ENCODE results near the gene TTC4. TPM values are rescaled to one million over a fixed set of nuclear protein-coding genes. Genes with fewer than 3 reads are reported as not detected.

TTC4 gene
- polyA plus RNA-seq, 4 donors, result 11.9 to 21.1 (median 13.3) TPM

- H3K9me3 ChIP-seq (ENCODE audit: control insufficient read depth in 2 of 2, insufficient read depth in 1 of 2, low read depth in 1 of 2, low read length in 1 of 2), result peaks cover 0 to 11% of the 10 kb centered on the region in 2 donors
- peaks cover 14 to 17% (median 15%) of the 10 kb centered on the region in 3 donors for H3K36me3 ChIP-seq (ENCODE audit: control insufficient read depth in 3 of 3, insufficient read depth in 2 of 3, low read depth in 1 of 3, low read length in 3 of 3)
- DNase-seq (no peak), FAIRE-seq (no peak)
- WGBS, 3 donors, result 94 to 100% (median 100%) methylated on average over 1 of the region's 1 CpG
- H3K27ac ChIP-seq (ENCODE audit: low read depth in 1 of 3, low read length in 2 of 3), result no peak overlapping the region
- no peaks in the 10 kb centered on the region for H3K4me1 ChIP-seq (ENCODE audit: control insufficient read depth in 3 of 3, insufficient read depth in 2 of 3, low read depth in 1 of 3, low read length in 2 of 3)
- H3K27me3 ChIP-seq (ENCODE audit: control insufficient read depth in 3 of 3, insufficient read depth in 3 of 3, low read length in 3 of 3), result no peaks in the 10 kb centered on the region
- H3K4me3 ChIP-seq (ENCODE audit: low read depth in 1 of 3, low read length in 3 of 3), result no peak overlapping the region
Measured at GRCh38 chr1:54724771-54725170, 9.1 kb downstream of the TTC4 start.

GRCh38 chr1:54728027-54728426 lies 12.4 kb downstream of the TTC4 start:
- 87 to 89% (median 89%) methylated on average over 3 of the region's 3 CpGs for WGBS, 3 donors
- Histone ChIP-seq H3K4me1 (ENCODE audit: control insufficient read depth in 3 of 3, insufficient read depth in 2 of 3, low read depth in 1 of 3, low read length in 2 of 3) (no peaks in the 10 kb centered on the region), H3K27ac (ENCODE audit: low read depth in 1 of 3, low read length in 2 of 3) (no peak overlapping the region), H3K9me3 (ENCODE audit: control insufficient read depth in 2 of 2, insufficient read depth in 1 of 2, low read depth in 1 of 2, low read length in 1 of 2) (peaks cover 0 to 11% of the 10 kb centered on the region in 2 donors), H3K4me3 (ENCODE audit: low read depth in 1 of 3, low read length in 3 of 3) (no peak overlapping the region), H3K27me3 (ENCODE audit: control insufficient read depth in 3 of 3, insufficient read depth in 3 of 3, low read length in 3 of 3) (no peaks in the 10 kb centered on the region), H3K36me3 (ENCODE audit: control insufficient read depth in 3 of 3, insufficient read depth in 2 of 3, low read depth in 1 of 3, low read length in 3 of 3) (peaks cover 10 to 30% (median 25%) of the 10 kb centered on the region in 3 donors)
- FAIRE-seq, result no peak
- no peak for DNase-seq

- FAIRE-seq, result no peak
- H3K27me3 ChIP-seq (ENCODE audit: control insufficient read depth in 3 of 3, insufficient read depth in 3 of 3, low read length in 3 of 3), result no peaks in the 10 kb centered on the region
- DNase-seq, result no peak
- 92 to 94% (median 93%) methylated on average over 5 of the region's 5 CpGs for WGBS, 3 donors
- H3K4me3 ChIP-seq (ENCODE audit: low read depth in 1 of 3, low read length in 3 of 3), result no peak overlapping the region
- H3K4me1 ChIP-seq (ENCODE audit: control insufficient read depth in 3 of 3, insufficient read depth in 2 of 3, low read depth in 1 of 3, low read length in 2 of 3), result no peaks in the 10 kb centered on the region
- H3K9me3 ChIP-seq (ENCODE audit: control insufficient read depth in 2 of 2, insufficient read depth in 1 of 2, low read depth in 1 of 2, low read length in 1 of 2), result no peaks in the 10 kb centered on the region
- H3K27ac ChIP-seq (ENCODE audit: low read depth in 1 of 3, low read length in 2 of 3), result no peak overlapping the region
- peaks cover 12 to 61% (median 19%) of the 10 kb centered on the region in 3 donors for H3K36me3 ChIP-seq (ENCODE audit: control insufficient read depth in 3 of 3, insufficient read depth in 2 of 3, low read depth in 1 of 3, low read length in 3 of 3)
Measured at GRCh38 chr1:54736685-54737084, 21.0 kb downstream of the TTC4 start.

- FAIRE-seq, result no peak
Measured at GRCh38 chr1:54738244-54738643, 22.6 kb downstream of the TTC4 start.

GRCh38 chr1:54741531-54741930 lies 25.9 kb downstream of the TTC4 start:
- H3K36me3 ChIP-seq (ENCODE audit: control insufficient read depth in 3 of 3, insufficient read depth in 2 of 3, low read depth in 1 of 3, low read length in 3 of 3), result peaks cover 15 to 73% (median 17%) of the 10 kb centered on the region in 3 donors
- no peak for FAIRE-seq

More at GRCh38 chr1:54738244-54738643, 22.6 kb downstream of the TTC4 start:
- WGBS, 3 donors, result 93 to 98% (median 95%) methylated on average over 6 of the region's 6 CpGs
- no peak for DNase-seq
- H3K4me3 ChIP-seq (ENCODE audit: low read depth in 1 of 3, low read length in 3 of 3), result no peak overlapping the region
- no peaks in the 10 kb centered on the region for H3K27me3 ChIP-seq (ENCODE audit: control insufficient read depth in 3 of 3, insufficient read depth in 3 of 3, low read length in 3 of 3)
- no peak overlapping the region for H3K27ac ChIP-seq (ENCODE audit: low read depth in 1 of 3, low read length in 2 of 3)
- H3K9me3 ChIP-seq (ENCODE audit: control insufficient read depth in 2 of 2, insufficient read depth in 1 of 2, low read depth in 1 of 2, low read length in 1 of 2), result no peaks in the 10 kb centered on the region
- no peaks in the 10 kb centered on the region for H3K4me1 ChIP-seq (ENCODE audit: control insufficient read depth in 3 of 3, insufficient read depth in 2 of 3, low read depth in 1 of 3, low read length in 2 of 3)
- H3K36me3 ChIP-seq (ENCODE audit: control insufficient read depth in 3 of 3, insufficient read depth in 2 of 3, low read depth in 1 of 3, low read length in 3 of 3), result peaks cover 17 to 63% (median 19%) of the 10 kb centered on the region in 3 donors

GRCh38 chr1:54742282-54742681 lies 26.6 kb downstream of the TTC4 start:
- 71 to 79% (median 73%) methylated on average over 4 of the region's 4 CpGs for WGBS, 3 donors
- Histone ChIP-seq H3K36me3 (ENCODE audit: control insufficient read depth in 3 of 3, insufficient read depth in 2 of 3, low read depth in 1 of 3, low read length in 3 of 3) (peaks cover 15 to 66% (median 16%) of the 10 kb centered on the region in 3 donors), H3K4me3 (ENCODE audit: low read depth in 1 of 3, low read length in 3 of 3) (no peak overlapping the region), H3K27ac (ENCODE audit: low read depth in 1 of 3, low read length in 2 of 3) (no peak overlapping the region), H3K4me1 (ENCODE audit: control insufficient read depth in 3 of 3, insufficient read depth in 2 of 3, low read depth in 1 of 3, low read length in 2 of 3) (no peaks in the 10 kb centered on the region), H3K27me3 (ENCODE audit: control insufficient read depth in 3 of 3, insufficient read depth in 3 of 3, low read length in 3 of 3) (no peaks in the 10 kb centered on the region), H3K9me3 (ENCODE audit: control insufficient read depth in 2 of 2, insufficient read depth in 1 of 2, low read depth in 1 of 2, low read length in 1 of 2) (no peaks in the 10 kb centered on the region)
- no peak for DNase-seq
- no peak for FAIRE-seq

More at GRCh38 chr1:54741531-54741930, 25.9 kb downstream of the TTC4 start:
- Histone ChIP-seq H3K4me1 (ENCODE audit: control insufficient read depth in 3 of 3, insufficient read depth in 2 of 3, low read depth in 1 of 3, low read length in 2 of 3) (no peaks in the 10 kb centered on the region), H3K27ac (ENCODE audit: low read depth in 1 of 3, low read length in 2 of 3) (no peak overlapping the region), H3K4me3 (ENCODE audit: low read depth in 1 of 3, low read length in 3 of 3) (no peak overlapping the region), H3K9me3 (ENCODE audit: control insufficient read depth in 2 of 2, insufficient read depth in 1 of 2, low read depth in 1 of 2, low read length in 1 of 2) (no peaks in the 10 kb centered on the region), H3K27me3 (ENCODE audit: control insufficient read depth in 3 of 3, insufficient read depth in 3 of 3, low read length in 3 of 3) (no peaks in the 10 kb centered on the region)
- WGBS, 3 donors, result 90 to 94% (median 91%) methylated on average over 4 of the region's 4 CpGs
- DNase-seq, result no peak

- Histone ChIP-seq H3K4me1 (ENCODE audit: control insufficient read depth in 3 of 3, insufficient read depth in 2 of 3, low read depth in 1 of 3, low read length in 2 of 3) (no peaks in the 10 kb centered on the region), H3K9me3 (ENCODE audit: control insufficient read depth in 2 of 2, insufficient read depth in 1 of 2, low read depth in 1 of 2, low read length in 1 of 2) (no peaks in the 10 kb centered on the region), H3K27ac (ENCODE audit: low read depth in 1 of 3, low read length in 2 of 3) (no peak overlapping the region), H3K27me3 (ENCODE audit: control insufficient read depth in 3 of 3, insufficient read depth in 3 of 3, low read length in 3 of 3) (no peaks in the 10 kb centered on the region), H3K4me3 (ENCODE audit: low read depth in 1 of 3, low read length in 3 of 3) (no peak overlapping the region), H3K36me3 (ENCODE audit: control insufficient read depth in 3 of 3, insufficient read depth in 2 of 3, low read depth in 1 of 3, low read length in 3 of 3) (peaks cover 11 to 53% (median 13%) of the 10 kb centered on the region in 3 donors)
- no peak for DNase-seq
- WGBS, 3 donors, result 83 to 91% (median 85%) methylated on average over 12 of the region's 12 CpGs
- FAIRE-seq, result no peak
Measured at GRCh38 chr1:54743416-54744226, 28.0 kb downstream of the TTC4 start.

GRCh38 chr1:54744696-54745095 lies 29.0 kb downstream of the TTC4 start:
- WGBS, 3 donors, result 90 to 94% (median 94%) methylated on average over 3 of the region's 3 CpGs

More at GRCh38 chr1:54744696-54745095, 29.0 kb downstream of the TTC4 start:
- DNase-seq (no peak), FAIRE-seq (no peak)
- Histone ChIP-seq H3K4me3 (ENCODE audit: low read depth in 1 of 3, low read length in 3 of 3) (no peak overlapping the region), H3K4me1 (ENCODE audit: control insufficient read depth in 3 of 3, insufficient read depth in 2 of 3, low read depth in 1 of 3, low read length in 2 of 3) (no peaks in the 10 kb centered on the region), H3K9me3 (ENCODE audit: control insufficient read depth in 2 of 2, insufficient read depth in 1 of 2, low read depth in 1 of 2, low read length in 1 of 2) (no peaks in the 10 kb centered on the region), H3K36me3 (ENCODE audit: control insufficient read depth in 3 of 3, insufficient read depth in 2 of 3, low read depth in 1 of 3, low read length in 3 of 3) (peaks cover 11 to 49% (median 13%) of the 10 kb centered on the region in 3 donors), H3K27ac (ENCODE audit: low read depth in 1 of 3, low read length in 2 of 3) (no peak overlapping the region), H3K27me3 (ENCODE audit: control insufficient read depth in 3 of 3, insufficient read depth in 3 of 3, low read length in 3 of 3) (no peaks in the 10 kb centered on the region)
